Activated CD4-positive, alpha-beta T cell treated with anti-CD3 and anti-CD28 coated beads for 36 hours (primary cell): ENCODE results near the gene FXYD7. TPM values are rescaled to one million over a fixed set of nuclear protein-coding genes. Genes with fewer than 3 reads are reported as not detected.
A peak's percentile ranks its signal among the peaks of the same experiment; 100 is the strongest.

ENCODE experiments used
- ATAC-seq: fragments of 200-7000 bp; cut with Tn5 transposase; one replicate; pipeline ENCODE4 v1.10.0; 2021; ENCODE audit warnings: mild to moderate bottlenecking, moderate library complexity
- CTCF ChIA-PET: fragments of 350-600 bp; sonication (Branson Sonifier 250); formaldehyde crosslinking; loops from one replicate; lab custom pipeline; 2021; ENCODE audit warnings: antibody characterized with exemption; lab: Charles Lee
- POLR2A ChIA-PET: fragments of 350-600 bp; sonication (Branson Sonifier 250); formaldehyde crosslinking; loops from one replicate; lab custom pipeline; 2021; ENCODE audit warnings: antibody characterized with exemption, inconsistent platforms; lab: Charles Lee
- DNase-seq: peaks from one replicate; pipeline ENCODE4 v3.0.0-alpha.2; 2020
- H3K27ac Mint-ChIP-seq: one replicate; pipeline ENCODE4 v1.8.0; 2021; ENCODE audit warnings: mixed read lengths
- H3K27me3 Mint-ChIP-seq: one replicate; pipeline ENCODE4 v1.8.0; 2021; ENCODE audit warnings: mixed read lengths
- H3K36me3 Mint-ChIP-seq: one replicate; pipeline ENCODE4 v1.8.0; 2021; ENCODE audit warnings: low read depth, mixed read lengths
- H3K4me1 Mint-ChIP-seq: one replicate; pipeline ENCODE4 v1.8.0; 2021; ENCODE audit warnings: mixed read lengths
- H3K4me3 Mint-ChIP-seq: one replicate; pipeline ENCODE4 v1.8.0; 2021; ENCODE audit warnings: mild to moderate bottlenecking, moderate library complexity, mixed read lengths
- H3K9me3 Mint-ChIP-seq: one replicate; pipeline ENCODE4 v1.8.0; 2021; ENCODE audit warnings: low read depth, mixed read lengths
- intact Hi-C, 2 experiments: fragments of 100-400 bp; cut with DNase I in 1 of 2; cut with micrococcal nuclease in 1 of 2; formaldehyde crosslinking; loops; one replicate each; pipeline versions ENCODE4 v1.14.2 to v1.15.1; 2022 to 2024; cut with DNase I, micrococcal nuclease
- total RNA-seq, 2 experiments: library from RNA; stranded (reverse); gene quantifications; one replicate each; pipeline ENCODE4 v1.2.3, GENCODE V29; 2021

The FXYD7 gene
- total RNA-seq, 2 experiments from 2014 or later = 0.41 to 0.46 TPM

GRCh38 chr19:35130761-35131720, 12.0 kb upstream of the FXYD7 start:
- Mint-ChIP-seq H3K27ac (no peak overlapping the region), H3K27me3 (no peaks in the 10 kb centered on the region), H3K4me1 (peaks cover 4% of the 10 kb centered on the region), H3K9me3 (peaks cover 7% of the 10 kb centered on the region), H3K36me3 (no peaks in the 10 kb centered on the region), H3K4me3 (no peak overlapping the region)
- no peak for ATAC-seq
- intact Hi-C loops = no loop called here
- ChIA-PET POLR2A (no interaction called here), CTCF (no interaction called here)
- DNase-seq = no peak

- peaks cover 7% of the 10 kb centered on the region for H3K9me3 Mint-ChIP-seq
- ChIA-PET CTCF (no interaction called here), POLR2A (no interaction called here)
- H3K36me3 Mint-ChIP-seq = no peaks in the 10 kb centered on the region
- peaks cover 4% of the 10 kb centered on the region for H3K4me1 Mint-ChIP-seq
- DNase-seq (no peak), ATAC-seq (no peak)
- no peak overlapping the region for H3K4me3 Mint-ChIP-seq
- intact Hi-C loops = no loop called here
- no peak overlapping the region for H3K27ac Mint-ChIP-seq
- no peaks in the 10 kb centered on the region for H3K27me3 Mint-ChIP-seq
Measured at GRCh38 chr19:35132254-35132653, 10.8 kb upstream of the FXYD7 start.

GRCh38 chr19:35133826-35134225, 9.2 kb upstream of the FXYD7 start:
- Mint-ChIP-seq H3K36me3 (no peaks in the 10 kb centered on the region), H3K27ac (no peak overlapping the region), H3K4me1 (peaks cover 4% of the 10 kb centered on the region), H3K9me3 (peaks cover 7% of the 10 kb centered on the region), H3K27me3 (no peaks in the 10 kb centered on the region), H3K4me3 (no peak overlapping the region)
- ATAC-seq = no peak
- POLR2A ChIA-PET = no interaction called here
- intact Hi-C loops = no loop called here
- CTCF ChIA-PET = interaction anchor here (0.6 to 2.6 kb wide), 3 partner anchors 10 to 101 kb away, joined by 4 to 8 read pairs (median 5); no protein-coding TSS in a partner anchor
- no peak for DNase-seq

GRCh38 chr19:35134601-35135242, 8.3 kb upstream of the FXYD7 start, which contains the start of gene LGI4:
LGI4 (minus strand) TSS chr19:35135059; CDS start chr19:35134680, 379 bp downstream.
- Mint-ChIP-seq H3K4me1 (peaks cover 4% of the 10 kb centered on the region), H3K36me3 (no peaks in the 10 kb centered on the region), H3K27me3 (no peaks in the 10 kb centered on the region), H3K27ac (no peak within 1 kb of the TSS), H3K9me3 (peaks cover 7% of the 10 kb centered on the region), H3K4me3 (no peak within 1 kb of the TSS)
- ChIA-PET POLR2A (interaction anchor here (0.5 kb wide), 1 partner anchor 36 kb away, joined by 3 read pairs; no protein-coding TSS in a partner anchor), CTCF (interaction anchor here (0.7 to 3.2 kb wide), 6 partner anchors 11 to 814 kb away, joined by 3 to 30 read pairs (median 8); partner anchors contain the start of gene FXYD5)
- no peak for DNase-seq
- intact Hi-C loops = loop anchor here (1.0 to 5.0 kb wide), 2 partner anchors 67 to 87 kb away; no protein-coding TSS in a partner anchor
- ATAC-seq = no peak

GRCh38 chr19:35135389-35135909, 7.6 kb upstream of the FXYD7 start:
- H3K9me3 Mint-ChIP-seq = peaks cover 7% of the 10 kb centered on the region
- ChIA-PET POLR2A (no interaction called here), CTCF (interaction anchor here (0.7 to 3.2 kb wide), 11 partner anchors 8 to 128 kb away, joined by 3 to 30 read pairs (median 8); partner anchors contain the start of gene FXYD5)
- DNase-seq (peak; percentile 83), ATAC-seq (peak; percentile 95)
- intact Hi-C loops = loop anchor here (1.0 to 5.0 kb wide), 2 partner anchors 68 to 88 kb away; no protein-coding TSS in a partner anchor
- peaks cover 4% of the 10 kb centered on the region for H3K4me1 Mint-ChIP-seq
- no peaks in the 10 kb centered on the region for H3K36me3 Mint-ChIP-seq
- no peak overlapping the region for H3K27ac Mint-ChIP-seq
- no peak overlapping the region for H3K4me3 Mint-ChIP-seq
- H3K27me3 Mint-ChIP-seq = no peaks in the 10 kb centered on the region

- H3K4me3 Mint-ChIP-seq = no peak overlapping the region
- H3K27me3 Mint-ChIP-seq = peaks cover 2% of the 10 kb centered on the region
- H3K4me1 Mint-ChIP-seq = peaks cover 10% of the 10 kb centered on the region
- intact Hi-C loops = loop anchor here in 1 of 2 experiments (5.0 kb wide), 1 partner anchor 89 kb away; no protein-coding TSS in a partner anchor
- H3K36me3 Mint-ChIP-seq = no peaks in the 10 kb centered on the region
- H3K27ac Mint-ChIP-seq = no peak overlapping the region
- POLR2A ChIA-PET = no interaction called here
- no peak for ATAC-seq
- no peak for DNase-seq
- peaks cover 7% of the 10 kb centered on the region for H3K9me3 Mint-ChIP-seq
- CTCF ChIA-PET = interaction anchor here (0.6 to 3.2 kb wide), 14 partner anchors 8 to 666 kb away, joined by 3 to 30 read pairs (median 4); partner anchors contain the start of gene FXYD5
Measured at GRCh38 chr19:35136231-35136630, 6.8 kb upstream of the FXYD7 start.

GRCh38 chr19:35136977-35137702, 5.9 kb upstream of the FXYD7 start:
- Mint-ChIP-seq H3K4me1 (peaks cover 18% of the 10 kb centered on the region), H3K27me3 (peaks cover 3% of the 10 kb centered on the region), H3K36me3 (no peaks in the 10 kb centered on the region), H3K4me3 (no peak overlapping the region), H3K27ac (no peak overlapping the region), H3K9me3 (peaks cover 7% of the 10 kb centered on the region)
- DNase-seq (no peak), ATAC-seq (no peak)
- ChIA-PET CTCF (interaction anchor here (0.6 to 3.2 kb wide), 12 partner anchors 9 to 667 kb away, joined by 3 to 30 read pairs (median 4); partner anchors contain the start of gene FXYD5), POLR2A (no interaction called here)
- intact Hi-C loops = loop anchor here in 1 of 2 experiments (5.0 kb wide), 1 partner anchor 90 kb away; no protein-coding TSS in a partner anchor

- H3K4me3 Mint-ChIP-seq = no peak within 1 kb of the TSS
- peaks cover 23% of the 10 kb centered on the region for H3K4me1 Mint-ChIP-seq
- no peak within 1 kb of the TSS for H3K27ac Mint-ChIP-seq
- DNase-seq (no peak), ATAC-seq (no peak)
- intact Hi-C loops = loop anchor here in 1 of 2 experiments (5.0 kb wide), 1 partner anchor 91 kb away; no protein-coding TSS in a partner anchor
- POLR2A ChIA-PET = no interaction called here
- H3K9me3 Mint-ChIP-seq = no peaks in the 10 kb centered on the region
- peaks cover 4% of the 10 kb centered on the region for H3K27me3 Mint-ChIP-seq
- CTCF ChIA-PET = interaction anchor here (1.0 kb wide), 1 partner anchor 92 kb away, joined by 3 read pairs; no protein-coding TSS in a partner anchor
- no peaks in the 10 kb centered on the region for H3K36me3 Mint-ChIP-seq
Measured at GRCh38 chr19:35138305-35138892, 4.7 kb upstream of the FXYD7 start, which contains the start of gene FXYD1. FXYD1 (plus strand) TSS chr19:35138824; CDS start chr19:35140080, 1,256 bp downstream.

- Mint-ChIP-seq H3K27ac (no peak overlapping the region), H3K27me3 (peaks cover 8% of the 10 kb centered on the region), H3K9me3 (no peaks in the 10 kb centered on the region), H3K4me1 (peaks cover 34% of the 10 kb centered on the region), H3K4me3 (peak overlapping the region; percentile 33), H3K36me3 (no peaks in the 10 kb centered on the region)
- DNase-seq (no peak), ATAC-seq (no peak)
- CTCF ChIA-PET = interaction anchor here (0.5 to 3.5 kb wide), 6 partner anchors 10 to 500 kb away, joined by 3 to 47 read pairs (median 10); partner anchors contain the start of gene FXYD5
- intact Hi-C loops = loop anchor here in 1 of 2 experiments (2.0 to 10.0 kb wide), 3 partner anchors 168 to 604 kb away; partner anchors contain the start of genes FFAR1, IGFLR1, LIN37 and PSENEN
- POLR2A ChIA-PET = interaction anchor here (0.6 to 1.1 kb wide), 2 partner anchors 13 to 102 kb away, joined by 4 to 5 read pairs; no protein-coding TSS in a partner anchor
Measured at GRCh38 chr19:35140207-35140961, 2.7 kb upstream of the FXYD7 start.
